ENCODE results near the gene NETO2.

DNA sequence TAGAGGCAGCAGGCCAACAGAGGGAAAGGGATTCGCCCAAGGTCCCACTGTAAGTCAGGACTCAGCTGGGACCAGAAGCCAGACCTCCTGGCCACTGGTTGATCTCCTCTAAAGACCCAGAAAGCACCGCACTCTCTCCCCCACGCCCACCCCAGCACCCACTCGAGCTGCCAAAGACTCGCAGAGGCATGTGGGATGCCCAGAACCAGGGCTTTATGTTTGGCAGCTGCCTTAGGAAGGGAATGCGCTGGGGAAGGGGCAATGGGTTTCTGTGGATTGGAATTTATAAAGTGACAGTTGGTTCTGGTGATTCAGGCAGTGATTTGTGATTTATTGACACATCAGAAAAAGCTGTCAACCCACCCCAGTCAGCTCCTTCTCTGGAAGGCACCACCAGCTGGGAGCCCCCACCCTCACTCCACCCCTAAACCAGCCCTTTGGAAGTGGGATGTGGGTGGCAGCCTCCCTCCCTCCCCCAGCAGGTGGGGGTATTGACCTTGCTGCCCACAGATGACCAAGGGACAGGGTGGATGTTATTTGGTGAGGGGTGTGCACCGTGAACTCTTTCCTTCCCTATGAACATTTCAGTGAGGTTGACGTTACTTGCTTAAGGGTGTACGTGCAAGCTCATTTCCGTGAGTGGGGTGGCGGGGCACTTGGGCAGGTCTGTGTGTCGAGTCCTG, 93.7 kb downstream of the NETO2 start:
- TF ChIP-seq, protein P1, sequence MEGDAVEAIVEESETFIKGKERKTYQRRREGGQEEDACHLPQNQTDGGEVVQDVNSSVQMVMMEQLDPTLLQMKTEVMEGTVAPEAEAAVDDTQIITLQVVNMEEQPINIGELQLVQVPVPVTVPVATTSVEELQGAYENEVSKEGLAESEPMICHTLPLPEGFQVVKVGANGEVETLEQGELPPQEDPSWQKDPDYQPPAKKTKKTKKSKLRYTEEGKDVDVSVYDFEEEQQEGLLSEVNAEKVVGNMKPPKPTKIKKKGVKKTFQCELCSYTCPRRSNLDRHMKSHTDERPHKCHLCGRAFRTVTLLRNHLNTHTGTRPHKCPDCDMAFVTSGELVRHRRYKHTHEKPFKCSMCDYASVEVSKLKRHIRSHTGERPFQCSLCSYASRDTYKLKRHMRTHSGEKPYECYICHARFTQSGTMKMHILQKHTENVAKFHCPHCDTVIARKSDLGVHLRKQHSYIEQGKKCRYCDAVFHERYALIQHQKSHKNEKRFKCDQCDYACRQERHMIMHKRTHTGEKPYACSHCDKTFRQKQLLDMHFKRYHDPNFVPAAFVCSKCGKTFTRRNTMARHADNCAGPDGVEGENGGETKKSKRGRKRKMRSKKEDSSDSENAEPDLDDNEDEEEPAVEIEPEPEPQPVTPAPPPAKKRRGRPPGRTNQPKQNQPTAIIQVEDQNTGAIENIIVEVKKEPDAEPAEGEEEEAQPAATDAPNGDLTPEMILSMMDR (conservative IDR thresholded peaks at IDR 0.05; ENCODE audit: low read length): no peak
- no peak for TF ChIP-seq EZH2phosphoT487 (IDR thresholded peaks at IDR 0.05; ENCODE audit: borderline replicate concordance, low read depth, low read length)

Measured in OCI-LY7 (cell line).